HuH-7 (cell line): ENCODE data around the gene RETREG3.
"Not testable (repeated sequence)": the region's sequence is repeated elsewhere in the genome, so short reads cannot be mapped to it uniquely, and the experiment has no call there.

ENCODE experiments used
- DNase-seq: peaks from one replicate; pipeline ENCODE4 v3.0.0; 2011; ENCODE audit warnings: low spot score

The RETREG3 gene

DNA sequence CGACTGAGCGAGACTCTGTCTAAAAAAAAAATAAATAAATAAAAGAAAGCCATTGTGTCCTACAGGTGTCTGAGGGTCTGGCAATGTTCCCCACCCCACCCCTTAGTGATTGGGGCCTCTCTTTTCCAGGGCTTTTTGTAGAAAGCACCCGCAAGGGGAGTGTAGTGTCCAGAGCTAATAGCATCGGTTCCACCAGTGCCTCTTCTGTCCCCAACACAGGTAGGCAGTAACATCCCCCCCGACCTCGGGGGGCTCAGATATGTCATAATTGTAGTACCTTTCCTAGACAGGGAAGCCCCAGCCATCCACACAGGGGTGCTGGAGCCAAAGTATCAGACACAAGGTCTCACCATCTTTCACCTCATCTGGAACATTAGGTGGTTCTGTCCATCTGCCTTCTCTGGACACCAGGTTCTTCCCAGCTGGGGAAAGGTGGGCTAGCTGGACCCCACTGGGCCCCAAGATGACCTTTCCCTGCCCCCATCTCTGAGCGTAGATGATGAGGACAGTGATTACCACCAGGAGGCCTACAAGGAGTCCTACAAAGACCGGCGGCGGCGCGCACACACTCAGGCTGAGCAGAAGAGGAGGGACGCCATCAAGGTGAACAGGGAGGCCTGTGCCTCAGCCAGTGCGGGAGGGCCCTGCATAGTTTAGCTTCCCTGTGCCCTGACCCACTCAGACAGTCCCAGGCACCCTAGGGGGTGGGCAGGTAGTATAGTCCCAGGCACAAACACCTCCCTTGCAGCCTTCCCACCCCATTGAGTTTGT is 40.6 kb downstream of the RETREG3 start:
- no peak for DNase-seq

DNA sequence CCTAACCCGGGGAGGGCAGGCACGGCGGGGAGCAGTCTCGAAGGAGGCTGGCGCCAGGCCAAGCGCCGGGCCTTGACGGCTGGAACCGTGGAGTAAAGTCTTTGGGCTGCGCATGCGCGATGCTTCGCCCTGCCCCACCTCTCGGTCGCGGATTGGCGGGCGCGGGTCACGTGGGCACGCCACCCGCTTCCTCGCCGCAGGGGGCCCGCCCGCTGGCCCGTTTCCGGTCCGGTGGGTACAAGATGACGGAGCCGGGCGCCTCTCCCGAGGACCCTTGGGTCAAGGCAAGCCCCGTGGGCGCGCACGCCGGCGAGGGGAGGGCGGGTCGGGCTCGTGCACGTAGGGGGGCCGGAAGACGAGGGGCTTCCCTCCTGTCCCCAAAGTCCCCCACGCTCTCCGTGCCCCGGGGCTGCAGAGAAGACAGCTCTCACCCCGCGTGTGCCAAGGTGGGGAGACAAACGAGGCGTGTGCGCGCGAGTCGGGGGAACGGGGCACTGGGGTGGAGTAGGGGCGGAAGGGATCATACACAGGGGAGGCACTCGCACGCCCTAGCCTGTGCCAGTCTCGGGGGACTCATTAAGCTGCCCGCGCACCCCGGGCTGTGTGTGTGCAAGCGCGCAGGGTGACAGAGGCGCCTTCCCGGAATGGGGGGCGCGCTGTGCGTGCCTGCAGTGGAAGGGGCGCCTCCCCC is 42.1 kb downstream of the RETREG3 start, which contains the start of gene MLX:
MLX (plus strand) TSS at position 218 of the 691 bp plus-strand sequence; CDS start at position 243, 25 bp downstream.
- DNase-seq = peak; percentile 100

DNA sequence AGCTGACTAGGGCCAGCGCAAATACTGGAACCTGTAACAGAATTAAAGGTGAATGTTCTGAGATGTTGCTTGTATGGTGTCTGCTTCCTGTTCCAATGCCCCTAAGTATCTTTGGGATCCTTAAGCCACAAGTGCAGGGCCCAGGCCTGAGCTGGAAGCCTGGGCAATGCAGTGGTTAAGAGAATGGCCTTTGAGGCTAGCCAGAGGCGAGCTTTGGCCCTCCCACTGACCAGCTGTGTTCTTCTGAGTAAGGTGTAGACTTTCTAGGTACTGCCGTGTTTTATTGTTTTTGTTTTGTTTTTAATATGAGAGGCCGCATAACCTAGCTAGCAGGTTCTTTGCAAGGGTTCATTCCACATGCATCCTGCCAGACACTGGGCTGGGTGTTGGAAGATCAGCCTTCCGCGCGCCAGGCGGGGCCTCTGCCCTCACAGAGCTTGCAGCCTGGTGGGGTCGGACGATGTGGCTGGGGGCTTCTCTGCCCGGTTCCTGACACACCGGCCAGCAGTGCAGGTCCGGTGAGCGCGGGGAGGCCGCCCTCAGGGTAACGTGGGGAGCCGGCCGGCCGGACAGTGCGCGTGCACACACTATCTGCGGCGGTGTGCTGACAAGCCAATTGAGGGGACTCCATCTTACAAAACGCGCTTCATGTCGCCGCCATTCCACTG is 42.8 kb downstream of the RETREG3 start:
- no peak for DNase-seq

DNA sequence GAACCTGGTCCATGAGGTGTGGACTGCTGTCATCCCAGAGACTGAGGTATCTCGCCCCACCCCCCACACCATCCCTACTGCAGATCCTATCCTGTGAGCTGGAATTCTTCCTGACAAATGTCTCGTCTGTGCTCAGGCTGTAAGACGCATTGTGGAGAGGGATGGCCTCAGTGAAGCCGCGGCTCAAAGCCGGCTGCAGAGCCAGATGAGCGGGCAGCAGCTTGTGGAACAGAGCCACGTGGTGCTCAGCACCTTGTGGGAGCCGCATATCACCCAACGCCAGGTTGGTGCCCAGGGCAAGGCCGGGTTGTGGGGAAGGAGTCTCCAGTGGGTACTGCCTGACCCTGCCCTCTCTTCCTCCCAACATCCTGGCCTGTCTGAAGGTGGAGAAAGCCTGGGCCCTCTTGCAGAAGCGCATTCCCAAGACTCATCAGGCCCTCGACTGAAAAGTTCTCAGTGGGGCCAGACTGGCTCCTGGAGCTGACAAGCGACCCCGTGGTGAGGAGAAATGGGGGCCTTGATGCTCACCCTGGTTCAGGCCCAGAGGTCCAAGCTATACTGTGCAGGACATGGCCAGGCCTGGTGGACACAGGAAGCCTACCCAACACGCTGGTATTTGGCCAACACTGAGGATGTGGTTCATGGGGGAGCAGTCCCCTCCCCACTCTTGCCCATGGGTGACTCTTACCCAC is 43.5 kb downstream of the RETREG3 start:
- no peak for DNase-seq

DNA sequence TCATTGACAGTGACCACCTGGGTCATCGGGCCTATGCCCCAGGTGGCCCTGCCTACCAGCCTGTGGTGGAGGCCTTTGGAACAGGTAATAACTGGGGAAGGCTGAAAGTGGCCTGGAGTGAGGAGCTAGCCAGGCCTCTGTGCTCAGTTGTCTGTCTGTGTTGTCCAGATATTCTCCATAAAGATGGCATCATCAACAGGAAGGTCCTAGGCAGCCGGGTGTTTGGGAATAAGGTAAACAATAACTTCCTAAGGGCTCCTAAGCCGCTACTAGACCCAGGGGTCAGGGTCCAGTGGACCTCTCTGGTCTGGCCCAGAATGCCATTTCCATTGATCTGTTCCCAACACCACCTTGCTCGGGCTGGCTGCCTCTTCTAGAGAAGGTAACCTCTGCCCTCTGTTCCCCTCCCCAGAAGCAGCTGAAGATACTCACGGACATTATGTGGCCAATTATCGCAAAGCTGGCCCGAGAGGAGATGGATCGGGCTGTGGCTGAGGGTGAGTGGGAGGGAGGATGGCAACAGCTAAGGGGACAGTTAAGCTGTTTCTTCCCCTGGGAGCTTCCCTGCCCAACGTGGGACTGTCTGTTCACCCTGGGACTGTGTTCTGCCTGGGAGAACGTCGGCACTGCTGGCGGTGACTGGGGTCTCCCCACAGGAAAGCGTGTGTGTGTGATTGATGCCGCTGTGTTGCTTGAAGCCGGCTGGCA is 44.2 kb downstream of the RETREG3 start:
- no peak for DNase-seq

DNA sequence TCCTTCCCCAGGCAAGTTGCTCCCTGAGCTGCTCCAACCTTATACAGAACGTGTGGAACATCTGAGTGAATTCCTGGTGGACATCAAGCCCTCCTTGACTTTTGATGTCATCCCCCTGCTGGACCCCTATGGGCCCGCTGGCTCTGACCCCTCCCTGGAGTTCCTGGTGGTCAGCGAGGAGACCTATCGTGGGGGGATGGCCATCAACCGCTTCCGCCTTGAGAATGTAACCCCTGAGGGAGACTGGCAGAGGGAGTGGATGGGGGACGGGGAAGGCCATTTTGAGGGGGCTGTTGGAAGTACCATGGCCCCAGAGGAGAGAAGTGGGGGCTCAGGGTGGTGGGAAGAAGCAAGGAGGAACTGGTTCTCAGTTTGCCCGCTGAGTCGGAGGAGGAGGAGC is 45.2 kb downstream of the RETREG3 start:
- no peak for DNase-seq

DNA sequence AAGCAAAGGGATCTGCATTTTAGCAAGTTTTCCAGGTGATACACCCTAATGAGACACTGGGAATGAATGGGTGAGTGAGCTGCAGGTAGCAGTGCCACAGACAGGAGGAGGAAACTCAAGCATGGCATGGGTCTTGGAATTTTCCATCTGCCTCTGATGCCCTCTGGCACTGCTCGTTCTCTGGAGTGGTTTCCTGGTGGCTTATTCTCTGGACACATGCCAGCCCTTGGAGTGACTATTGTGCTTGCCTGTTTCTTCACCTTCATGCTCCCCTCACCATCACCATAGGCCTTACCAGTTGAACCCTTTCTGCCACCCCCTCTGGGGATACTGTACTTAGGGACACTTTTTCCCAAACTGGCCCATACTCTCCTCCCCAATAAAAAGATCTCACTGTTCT is 45.6 kb downstream of the RETREG3 start:
- DNase-seq = no peak

DNA sequence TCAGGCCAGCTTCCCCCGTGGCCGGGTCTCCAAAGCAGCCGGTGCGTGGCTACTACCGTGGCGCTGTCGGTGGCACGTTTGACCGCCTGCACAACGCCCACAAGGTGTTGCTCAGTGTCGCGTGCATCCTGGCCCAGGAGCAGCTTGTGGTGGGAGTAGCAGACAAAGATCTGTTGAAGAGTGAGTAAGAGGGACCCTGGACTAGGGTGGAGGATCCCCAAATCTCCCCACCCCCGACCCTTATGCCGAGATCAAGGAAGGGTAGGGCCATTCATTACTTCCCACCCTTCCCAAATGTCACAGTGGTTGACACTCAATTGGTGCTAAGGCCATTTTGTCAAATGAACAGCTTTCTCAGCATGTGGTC is 46.0 kb downstream of the RETREG3 start:
- DNase-seq = no peak

DNA sequence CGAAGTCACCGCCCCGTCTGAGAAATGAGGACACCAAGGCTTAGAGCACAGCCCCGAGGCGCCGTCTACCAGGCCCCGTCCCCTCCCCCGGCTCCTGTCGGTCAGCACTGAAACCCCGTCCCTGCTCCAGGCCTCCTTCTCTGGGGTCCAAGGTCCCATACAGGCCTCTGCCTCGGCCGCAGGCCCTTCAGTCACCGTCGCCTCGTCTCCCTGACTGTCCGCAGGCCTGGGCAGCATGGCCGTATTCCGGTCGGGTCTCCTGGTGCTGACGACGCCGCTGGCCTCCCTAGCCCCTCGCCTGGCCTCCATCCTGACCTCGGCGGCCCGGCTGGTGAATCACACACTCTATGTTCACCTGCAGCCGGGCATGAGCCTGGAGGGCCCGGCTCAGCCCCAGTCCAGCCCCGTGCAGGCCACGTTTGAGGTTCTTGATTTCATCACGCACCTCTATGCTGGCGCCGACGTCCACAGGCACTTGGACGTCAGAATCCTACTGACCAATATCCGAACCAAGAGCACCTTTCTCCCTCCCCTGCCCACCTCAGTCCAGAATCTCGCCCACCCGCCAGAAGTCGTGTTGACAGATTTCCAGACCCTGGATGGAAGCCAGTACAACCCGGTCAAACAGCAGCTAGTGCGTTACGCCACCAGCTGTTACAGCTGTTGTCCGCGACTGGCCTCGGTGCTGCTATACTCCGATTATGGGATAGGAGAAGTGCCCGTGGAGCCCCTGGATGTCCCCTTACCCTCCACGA is 46.6 kb downstream of the RETREG3 start:
- peak; percentile 52 for DNase-seq

DNA sequence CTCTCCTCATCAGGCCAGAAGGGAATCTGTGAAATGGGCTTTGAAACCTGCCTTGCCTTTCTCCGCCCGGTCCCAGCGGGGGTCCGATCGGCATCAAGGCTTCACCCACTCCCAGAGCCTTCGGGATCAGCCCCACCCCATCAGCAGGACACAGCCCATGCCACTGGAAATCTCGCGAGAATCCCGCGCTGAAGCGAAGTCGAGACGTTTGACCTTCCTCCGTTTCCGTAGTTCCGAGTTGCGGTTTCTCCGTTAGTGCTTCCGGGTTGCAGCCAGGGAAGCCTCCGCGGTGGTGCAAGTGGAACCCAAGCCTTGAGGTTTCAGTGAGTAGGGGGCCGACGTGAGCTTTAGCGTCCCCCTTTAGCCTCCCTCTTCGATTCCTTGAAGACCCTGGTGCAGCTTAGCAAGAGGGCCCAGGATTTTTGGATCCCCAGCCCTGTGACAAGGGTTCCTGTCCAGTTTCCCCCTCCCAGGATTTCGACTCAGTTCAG is 47.2 kb downstream of the RETREG3 start, which contains the start of gene COASY:
COASY (plus strand) TSS at position 252 of the 491 bp plus-strand sequence. CDS start 475 bp downstream, outside the sequence.
- DNase-seq = peak; percentile 100

DNA sequence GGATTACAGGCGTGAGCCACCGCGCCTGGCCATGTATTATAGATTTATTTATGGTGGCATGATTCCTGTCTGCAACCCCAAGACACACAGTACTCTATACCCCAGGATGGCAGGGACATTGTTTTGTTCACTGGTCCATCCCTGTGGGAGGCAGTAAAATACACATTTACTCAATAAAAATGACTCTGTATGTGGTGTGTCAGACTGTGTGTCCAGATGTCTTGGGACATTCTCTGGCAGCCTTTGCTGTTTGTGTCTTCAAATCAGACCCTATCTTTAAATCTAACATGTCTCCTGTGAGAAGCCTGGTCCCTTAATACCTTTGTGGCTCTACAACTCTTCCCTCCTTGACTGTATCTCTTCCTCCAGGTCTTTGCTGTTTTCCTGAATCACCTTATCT is 48.9 kb downstream of the RETREG3 start:
- DNase-seq = no peak

DNA sequence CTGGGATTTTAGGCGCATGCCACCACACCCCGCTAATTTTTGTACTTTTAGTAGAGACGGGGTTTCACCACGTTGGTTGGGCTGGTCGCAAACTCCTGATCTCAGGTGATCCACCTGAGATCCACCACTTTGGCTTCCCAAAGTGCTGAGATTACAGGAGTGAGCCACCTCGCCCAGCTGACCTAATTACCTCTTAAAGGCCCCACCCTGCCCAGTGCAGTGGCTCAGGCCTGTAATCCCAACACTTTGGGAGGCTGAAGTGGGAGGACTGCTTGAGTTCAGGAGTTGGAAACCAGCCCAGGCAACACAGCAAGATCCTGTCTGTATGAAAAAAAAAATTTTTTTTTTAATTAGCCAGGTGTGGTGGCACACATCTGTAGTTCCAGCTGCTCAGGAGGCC is 50.1 kb downstream of the RETREG3 start:
- no peak for DNase-seq

DNA sequence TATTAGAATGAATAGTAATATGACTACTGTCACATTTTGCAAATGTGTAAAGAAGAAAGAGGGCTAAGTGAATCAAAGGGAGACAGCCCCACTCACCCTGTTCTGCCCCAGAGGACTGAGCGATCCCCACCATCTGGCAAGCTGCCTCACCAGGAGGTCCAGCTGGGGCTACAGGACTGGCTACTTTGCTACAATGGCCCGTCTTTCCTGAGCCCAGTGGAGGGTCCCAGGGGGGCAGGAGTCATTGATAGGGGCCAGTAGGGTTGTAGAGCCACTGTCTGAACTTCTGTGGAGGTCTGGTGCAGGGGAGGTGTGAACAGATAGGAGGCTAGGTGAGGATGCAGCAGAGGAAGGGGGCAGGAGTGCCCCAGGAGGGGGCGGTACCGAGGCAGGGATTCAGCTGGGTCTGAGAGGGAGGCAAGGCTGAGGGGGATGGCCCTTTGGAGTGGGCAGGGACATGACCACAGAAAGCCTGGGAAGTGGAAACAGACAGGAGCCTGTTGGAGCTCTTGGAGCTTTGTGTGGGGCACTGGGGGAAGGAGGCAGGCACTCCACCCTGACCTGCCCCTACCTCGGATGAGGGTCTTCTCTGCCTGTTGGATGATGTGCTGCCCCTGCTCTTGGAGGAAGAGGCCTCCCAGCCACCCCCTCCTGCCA is 53.1 kb downstream of the RETREG3 start:
- DNase-seq = not testable (repeated sequence)

DNA sequence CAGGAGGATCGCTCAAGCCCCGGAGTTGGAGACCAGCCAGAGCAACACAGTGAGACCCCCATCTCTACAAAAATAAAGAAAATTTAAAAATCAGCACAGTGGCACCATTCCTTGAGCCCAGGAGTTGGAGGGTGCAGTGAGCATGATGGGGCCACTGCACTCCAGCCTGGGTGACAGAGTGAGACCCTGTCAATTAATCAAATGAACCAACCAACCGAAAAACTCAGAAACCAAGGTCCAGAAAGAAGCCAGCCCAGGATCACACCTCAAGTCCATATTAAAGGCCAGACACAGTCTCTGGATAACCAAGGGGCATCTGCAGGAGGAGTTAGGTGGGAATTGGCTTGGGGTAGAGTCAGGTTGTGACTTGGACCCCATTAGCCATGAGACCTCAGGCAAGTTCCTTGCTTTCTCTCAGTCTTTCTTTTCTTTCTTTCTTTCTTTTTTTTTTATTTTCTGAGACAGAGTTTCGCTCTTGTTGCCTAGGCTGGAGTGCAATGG is 54.0 kb downstream of the RETREG3 start:
- no peak for DNase-seq

DNA sequence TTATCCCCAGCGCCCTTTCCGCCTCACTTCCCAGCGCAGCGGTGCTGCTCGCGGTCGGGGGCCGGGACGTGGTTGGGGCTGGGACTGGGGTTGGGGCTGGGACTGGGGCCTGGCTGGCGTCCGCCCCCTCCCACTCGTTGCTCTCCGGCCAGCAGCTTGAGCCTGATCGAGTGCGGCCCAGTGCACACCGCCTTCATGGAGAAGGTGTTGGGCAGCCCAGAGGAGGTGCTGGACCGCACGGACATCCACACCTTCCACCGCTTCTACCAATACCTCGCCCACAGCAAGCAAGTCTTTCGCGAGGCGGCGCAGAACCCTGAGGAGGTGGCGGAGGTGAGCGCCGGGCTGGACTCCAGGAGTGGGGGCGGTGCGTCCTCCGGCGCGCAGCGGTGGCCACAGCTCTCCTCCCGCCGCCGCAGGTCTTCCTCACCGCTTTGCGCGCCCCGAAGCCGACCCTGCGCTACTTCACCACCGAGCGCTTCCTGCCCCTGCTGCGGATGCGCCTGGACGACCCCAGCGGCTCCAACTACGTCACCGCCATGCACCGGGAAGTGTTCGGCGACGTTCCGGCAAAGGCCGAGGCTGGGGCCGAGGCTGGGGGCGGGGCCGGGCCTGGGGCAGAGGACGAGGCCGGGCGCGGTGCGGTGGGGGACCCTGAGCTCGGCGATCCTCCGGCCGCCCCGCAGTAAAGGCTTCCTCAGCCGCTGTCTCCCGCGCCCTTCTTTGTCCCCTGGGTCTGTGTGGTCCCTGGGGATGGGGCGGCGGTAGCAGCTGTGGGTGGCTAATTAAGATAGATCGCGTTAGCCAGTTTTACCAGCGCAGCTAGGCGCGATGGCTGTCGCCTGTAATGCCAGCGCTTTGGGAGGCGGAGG is 54.7 kb downstream of the RETREG3 start:
- peak; percentile 97 for DNase-seq

DNA sequence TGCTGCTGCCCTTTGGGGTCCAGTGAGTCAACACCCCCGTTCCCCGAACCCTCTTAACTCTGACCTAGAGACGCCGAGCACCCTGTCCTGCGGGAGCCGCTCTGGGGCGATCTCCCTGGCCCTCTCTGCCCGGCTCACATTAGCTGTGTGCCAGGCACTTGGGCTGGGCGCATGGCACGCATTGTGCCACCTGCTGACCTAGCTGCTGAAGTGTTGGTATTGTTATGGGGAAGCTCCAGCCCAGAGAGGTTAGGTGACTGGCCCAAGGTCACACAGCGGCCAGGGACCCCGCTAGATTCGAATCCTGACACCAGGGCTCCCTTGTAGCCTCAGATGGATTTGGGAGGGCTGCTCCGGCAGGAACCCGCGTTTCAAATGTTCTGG is 55.3 kb downstream of the RETREG3 start:
- DNase-seq = no peak

DNA sequence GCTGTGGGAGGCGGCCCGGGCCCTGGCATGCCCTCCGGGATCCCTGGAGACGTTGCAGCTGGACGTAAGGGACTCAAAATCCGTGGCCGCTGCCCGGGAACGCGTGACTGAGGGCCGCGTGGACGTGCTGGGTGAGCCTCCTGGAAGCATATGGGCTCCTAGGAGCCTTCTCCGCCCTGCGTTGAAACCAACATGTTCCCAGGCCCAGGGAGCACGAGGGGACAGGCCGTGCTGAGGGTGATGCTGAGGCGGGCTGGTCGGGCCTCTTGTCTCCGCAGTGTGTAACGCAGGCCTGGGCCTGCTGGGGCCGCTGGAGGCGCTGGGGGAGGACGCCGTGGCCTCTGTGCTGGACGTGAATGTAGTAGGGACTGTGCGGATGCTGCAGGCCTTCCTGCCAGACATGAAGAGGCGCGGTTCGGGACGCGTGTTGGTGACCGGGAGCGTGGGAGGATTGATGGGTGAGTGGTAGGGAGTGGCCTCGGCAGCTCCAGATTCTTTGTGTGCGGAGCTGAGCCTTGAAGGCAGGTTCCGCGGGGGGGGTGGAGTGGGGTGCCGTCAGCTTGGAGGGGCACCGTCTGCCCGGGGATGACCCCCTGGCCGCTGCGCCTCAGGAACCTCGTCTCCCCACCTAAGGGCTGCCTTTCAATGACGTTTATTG is 55.9 kb downstream of the RETREG3 start:
- no peak for DNase-seq

DNA sequence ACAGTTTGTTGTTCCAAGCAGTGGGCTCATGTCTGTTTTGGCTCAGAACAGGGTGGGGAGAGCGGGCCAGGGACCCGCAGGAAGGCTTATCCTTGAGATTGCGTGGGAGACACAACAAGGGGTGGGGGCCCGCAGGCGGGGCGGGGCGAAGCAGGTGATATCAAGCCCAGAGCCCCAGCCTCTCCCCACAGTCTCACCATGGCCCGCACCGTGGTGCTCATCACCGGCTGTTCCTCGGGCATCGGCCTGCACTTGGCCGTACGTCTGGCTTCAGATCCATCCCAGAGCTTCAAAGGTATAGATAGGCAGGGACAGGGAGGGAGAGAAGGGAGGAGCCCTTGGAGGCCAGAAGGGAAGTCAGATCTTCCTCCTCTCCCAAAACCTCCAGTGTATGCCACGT is 56.4 kb downstream of the RETREG3 start, which contains the start of gene HSD17B1:
HSD17B1 (plus strand) TSS at position 188 of the 400 bp plus-strand sequence; CDS start at position 199, 11 bp downstream.
- not testable (repeated sequence) for DNase-seq
